Cardiac muscle cell (in vitro differentiated cells and primary cell): ENCODE data around the gene TIMP2. TPM values are rescaled to one million over a fixed set of nuclear protein-coding genes. Genes with fewer than 3 reads are reported as not detected.

Experiments
- DNase-seq, 2 donors: peaks; one replicate each; pipeline versions ENCODE4 v3.0.0 to v3.0.0-alpha.2; 2010 to 2017; ENCODE audit warnings: low read depth in 1 of 2, low spot score in 1 of 2
- H3K27ac ChIP-seq: fragments of 200-600 bp; sonication (generic); 2 replicates; pipeline ENCODE4 v1.5.1; 2016
- H3K27me3 ChIP-seq: fragments of 200-600 bp; sonication (generic); 2 replicates; pipeline ENCODE4 v1.6.0; 2016; ENCODE audit warnings: control low read depth
- H3K36me3 ChIP-seq: fragments of 200-600 bp; sonication (generic); 2 replicates; pipeline ENCODE4 v1.5.1; 2016; ENCODE audit warnings: control low read depth
- H3K4me1 ChIP-seq: fragments of 200-600 bp; sonication (generic); 2 replicates; pipeline ENCODE4 v1.8.1; 2017; ENCODE audit warnings: low read depth, mild to moderate bottlenecking, mixed run types
- H3K4me3 ChIP-seq: fragments of 200-600 bp; sonication (generic); 2 replicates; pipeline ENCODE4 v1.5.1; 2016; ENCODE audit warnings: mild to moderate bottlenecking
- H3K9me3 ChIP-seq: fragments of 200-600 bp; sonication (generic); 2 replicates; pipeline ENCODE4 v1.5.1; 2017; ENCODE audit warnings: low read depth, mild to moderate bottlenecking, control low read depth
- polyA plus RNA-seq: library from polyadenylated mRNA; unstranded; fragments of >200 nt; fragmentation: Nextera tagmentation; extraction: Ambion mirVana; gene quantifications from 2 replicates; pipeline ENCODE4 v1.2.1, GENCODE V29; 2016
- total RNA-seq: library from RNA; depleted of rRNA; stranded (reverse); fragments of >200 nt; gene quantifications from 2 replicates; pipeline ENCODE4 v1.2.3, GENCODE V29; 2016
- TF ChIP-seq, protein P1 (sequence below): IDR thresholded peaks from 2 replicates; pipeline ENCODE4 v1.5.1; 2012; ENCODE audit warnings: low read depth, mild to moderate bottlenecking, low read length

TIMP2 gene, protein sequence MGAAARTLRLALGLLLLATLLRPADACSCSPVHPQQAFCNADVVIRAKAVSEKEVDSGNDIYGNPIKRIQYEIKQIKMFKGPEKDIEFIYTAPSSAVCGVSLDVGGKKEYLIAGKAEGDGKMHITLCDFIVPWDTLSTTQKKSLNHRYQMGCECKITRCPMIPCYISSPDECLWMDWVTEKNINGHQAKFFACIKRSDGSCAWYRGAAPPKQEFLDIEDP
- total RNA-seq (22.0 and 25.8 TPM in 2 replicates), polyA plus RNA-seq (4.2 and 5.9 TPM in 2 replicates)

DNA sequence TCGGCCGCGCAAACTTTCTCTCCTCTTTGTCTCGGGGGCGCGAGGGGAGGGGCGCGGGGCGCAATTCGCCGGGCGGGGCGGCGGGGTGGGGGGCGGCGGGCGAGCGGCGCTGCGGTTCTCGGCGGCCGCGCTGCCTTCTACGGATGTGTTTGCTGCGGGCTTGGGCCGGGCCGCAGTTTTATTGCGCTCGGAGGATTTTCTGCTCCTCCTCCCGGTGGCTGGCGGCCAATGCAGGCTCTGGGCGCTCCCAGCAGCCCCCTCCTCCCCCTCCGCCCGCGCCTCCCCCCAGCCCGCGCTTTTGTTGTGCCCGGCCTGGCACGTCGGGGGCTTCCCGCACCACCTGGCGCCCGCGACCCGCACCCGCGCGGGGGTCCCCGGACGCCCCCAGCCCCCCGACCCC, at the start of gene TIMP2:
TIMP2 (minus strand) TSS at position 154 of the 400 bp plus-strand sequence. CDS start 299 bp downstream, outside the sequence.
- peak within 1 kb of the TSS; percentile 73 for H3K4me3 ChIP-seq
- TF ChIP-seq, protein P1, sequence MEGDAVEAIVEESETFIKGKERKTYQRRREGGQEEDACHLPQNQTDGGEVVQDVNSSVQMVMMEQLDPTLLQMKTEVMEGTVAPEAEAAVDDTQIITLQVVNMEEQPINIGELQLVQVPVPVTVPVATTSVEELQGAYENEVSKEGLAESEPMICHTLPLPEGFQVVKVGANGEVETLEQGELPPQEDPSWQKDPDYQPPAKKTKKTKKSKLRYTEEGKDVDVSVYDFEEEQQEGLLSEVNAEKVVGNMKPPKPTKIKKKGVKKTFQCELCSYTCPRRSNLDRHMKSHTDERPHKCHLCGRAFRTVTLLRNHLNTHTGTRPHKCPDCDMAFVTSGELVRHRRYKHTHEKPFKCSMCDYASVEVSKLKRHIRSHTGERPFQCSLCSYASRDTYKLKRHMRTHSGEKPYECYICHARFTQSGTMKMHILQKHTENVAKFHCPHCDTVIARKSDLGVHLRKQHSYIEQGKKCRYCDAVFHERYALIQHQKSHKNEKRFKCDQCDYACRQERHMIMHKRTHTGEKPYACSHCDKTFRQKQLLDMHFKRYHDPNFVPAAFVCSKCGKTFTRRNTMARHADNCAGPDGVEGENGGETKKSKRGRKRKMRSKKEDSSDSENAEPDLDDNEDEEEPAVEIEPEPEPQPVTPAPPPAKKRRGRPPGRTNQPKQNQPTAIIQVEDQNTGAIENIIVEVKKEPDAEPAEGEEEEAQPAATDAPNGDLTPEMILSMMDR: no peak
- H3K27me3 ChIP-seq: no peaks in the 10 kb centered on the region
- H3K36me3 ChIP-seq: no peaks in the 10 kb centered on the region
- DNase-seq: peak; percentile 90 to 91
- no peak within 1 kb of the TSS for H3K27ac ChIP-seq
- no peaks in the 10 kb centered on the region for H3K9me3 ChIP-seq
- H3K4me1 ChIP-seq: peaks cover 6% of the 10 kb centered on the region

DNA sequence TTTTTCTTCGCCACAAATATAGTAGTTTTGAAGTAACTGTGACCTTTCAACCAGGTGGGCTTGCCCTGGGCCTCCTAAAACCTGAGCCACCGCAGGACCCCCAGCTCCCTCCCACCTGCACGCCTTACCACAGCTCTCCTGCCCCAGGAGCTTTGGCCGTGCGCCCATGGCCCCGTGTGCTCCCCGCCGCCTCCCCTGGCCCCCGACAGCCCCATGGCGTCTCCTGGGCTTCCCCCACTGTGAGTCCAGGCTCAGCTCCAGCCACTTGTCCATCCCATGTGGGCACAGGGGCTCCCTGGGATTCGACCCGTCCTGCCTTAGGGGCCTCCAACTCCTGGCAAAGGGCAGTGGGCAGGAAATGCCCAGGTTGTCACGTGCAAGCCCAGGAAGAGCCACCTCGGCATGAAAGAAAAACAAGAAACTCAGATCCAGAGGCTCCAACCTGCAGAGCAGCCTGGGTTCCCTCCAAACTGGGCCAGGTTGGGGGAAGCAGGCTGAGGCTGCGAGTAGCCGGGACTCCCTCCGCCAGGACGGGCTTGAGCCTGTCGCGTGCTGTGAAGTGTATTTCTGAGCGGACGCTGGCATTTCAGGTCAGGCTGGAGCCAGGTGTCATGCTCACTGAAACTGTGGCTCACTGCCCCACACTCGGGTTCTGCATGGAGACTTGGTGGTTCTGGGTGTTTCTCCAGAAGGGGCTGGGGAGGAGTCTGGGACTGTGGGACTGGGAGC, 48.8 kb upstream of the TIMP2 start:
- Histone ChIP-seq H3K27ac (no peak overlapping the region), H3K4me3 (no peak overlapping the region), H3K36me3 (no peaks in the 10 kb centered on the region), H3K9me3 (no peaks in the 10 kb centered on the region), H3K4me1 (peaks cover 4% of the 10 kb centered on the region), H3K27me3 (no peaks in the 10 kb centered on the region)
- DNase-seq: no peak
- TF ChIP-seq, protein P1: no peak

DNA sequence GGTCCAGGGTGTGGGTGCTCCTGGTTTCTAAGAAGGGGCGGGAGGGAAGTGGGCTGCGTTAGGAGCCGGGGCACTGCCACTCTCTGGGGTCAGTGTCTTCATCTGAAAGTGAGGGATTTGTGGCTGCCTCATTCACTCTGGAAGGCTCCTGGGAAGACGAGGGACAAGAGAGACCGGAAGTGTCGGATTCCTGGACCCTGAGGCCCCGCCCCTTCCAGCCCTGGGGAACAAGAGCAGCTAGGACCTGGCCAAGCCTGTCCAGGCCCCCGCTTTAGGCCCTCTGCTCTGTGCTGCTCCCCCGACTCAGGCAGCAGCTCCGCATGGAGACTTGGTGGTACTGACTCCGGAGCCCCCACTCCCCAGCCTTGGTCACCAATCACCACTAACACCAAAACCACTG, 48.0 kb upstream of the TIMP2 start:
- H3K9me3 ChIP-seq: no peaks in the 10 kb centered on the region
- no peaks in the 10 kb centered on the region for H3K36me3 ChIP-seq
- H3K27ac ChIP-seq: no peak overlapping the region
- peaks cover 4% of the 10 kb centered on the region for H3K4me1 ChIP-seq
- TF ChIP-seq, protein P1: no peak
- H3K4me3 ChIP-seq: no peak overlapping the region
- H3K27me3 ChIP-seq: no peaks in the 10 kb centered on the region
- DNase-seq: peak; percentile 37

DNA sequence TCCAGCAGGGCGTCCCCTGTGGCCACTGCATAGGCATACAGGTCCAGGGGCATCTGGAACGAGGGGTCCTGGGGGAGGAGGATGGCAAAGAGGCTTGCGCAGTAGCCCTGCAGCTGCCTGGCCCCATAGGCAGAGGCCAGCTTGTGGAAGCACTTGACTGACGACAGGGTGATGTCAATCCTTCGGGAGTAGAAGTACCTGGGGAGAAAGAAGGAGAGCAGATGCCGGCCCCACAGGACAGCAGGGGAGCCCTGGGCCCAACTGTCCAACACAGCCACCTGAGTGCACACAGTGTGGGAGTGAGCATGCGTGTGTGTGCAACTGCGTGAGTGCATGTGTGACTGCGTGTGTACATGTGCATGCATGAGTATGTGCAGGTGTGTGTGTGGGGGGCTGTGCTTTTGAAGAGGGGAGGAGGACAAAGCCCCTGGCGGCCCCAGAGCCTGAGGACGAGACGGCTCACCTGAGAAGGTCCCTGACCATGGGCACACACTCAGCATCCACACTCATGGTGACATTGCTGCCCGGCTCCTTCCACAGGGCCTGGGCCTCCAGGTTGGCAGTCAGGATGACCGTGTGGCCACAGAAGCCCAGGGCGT, 47.4 kb upstream of the TIMP2 start:
- no peaks in the 10 kb centered on the region for H3K36me3 ChIP-seq
- H3K4me1 ChIP-seq: peaks cover 4% of the 10 kb centered on the region
- no peaks in the 10 kb centered on the region for H3K27me3 ChIP-seq
- no peaks in the 10 kb centered on the region for H3K9me3 ChIP-seq
- no peak for DNase-seq
- TF ChIP-seq, protein P1: no peak
- H3K4me3 ChIP-seq: no peak overlapping the region
- no peak overlapping the region for H3K27ac ChIP-seq

DNA sequence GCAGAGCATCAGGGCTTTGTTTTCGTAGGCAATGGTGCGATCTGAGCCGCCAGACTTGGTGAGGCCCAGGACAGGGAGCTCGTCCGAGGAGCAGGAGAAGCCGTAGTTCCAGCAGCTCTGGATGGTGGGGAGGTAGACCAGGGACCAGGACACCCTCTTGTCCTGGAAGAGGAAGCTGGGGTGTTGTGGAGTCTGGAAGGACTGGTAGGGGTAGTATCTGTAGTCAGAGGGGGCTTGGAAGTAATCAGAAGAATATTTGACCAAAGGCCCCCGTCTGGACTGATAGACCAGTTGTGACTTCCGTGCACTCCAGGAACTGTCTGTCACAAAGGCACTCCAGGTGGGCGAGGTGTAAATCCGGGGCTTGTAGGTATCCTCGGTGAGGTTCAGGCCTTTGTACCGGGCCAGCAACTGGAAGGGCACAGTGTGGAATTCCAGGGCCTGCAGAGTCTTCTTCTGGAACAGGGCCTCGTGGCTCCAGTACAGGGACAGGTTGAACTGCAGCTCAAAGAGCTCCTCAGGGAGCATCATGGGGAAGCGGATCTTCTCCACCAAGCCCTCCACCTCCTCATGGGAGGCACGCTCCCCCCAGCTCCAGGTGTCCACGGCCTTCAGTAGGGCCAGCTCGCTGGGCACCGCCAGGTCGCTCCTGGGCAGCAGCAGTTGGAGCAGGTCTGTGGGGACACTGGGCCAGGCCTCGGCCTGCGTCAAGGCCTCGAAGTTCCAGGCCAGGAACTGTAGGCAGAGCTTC, 46.7 kb upstream of the TIMP2 start:
- DNase-seq: no peak
- Histone ChIP-seq H3K27me3 (no peaks in the 10 kb centered on the region), H3K4me3 (no peak overlapping the region), H3K36me3 (no peaks in the 10 kb centered on the region), H3K9me3 (no peaks in the 10 kb centered on the region), H3K4me1 (peaks cover 4% of the 10 kb centered on the region), H3K27ac (no peak overlapping the region)
- TF ChIP-seq, protein P1: no peak
